Activated effector memory CD4-positive, alpha-beta T cell treated with anti-CD3 and anti-CD28 coated beads, Interleukin-2, amount 50 U/mL, for 16 hours (primary cell): ENCODE measurements around the gene EPHA3.
"Not testable (repeated sequence)": the region's sequence is repeated elsewhere in the genome, so short reads cannot be mapped to it uniquely, and the experiment has no call there.

Experiments
- DNase-seq: peaks from one replicate; pipeline ENCODE4 v3.0.0-alpha.2; 2020

The EPHA3 gene

GRCh38 chr3:89297199-89297598 is 189.8 kb downstream of the EPHA3 start:
- DNase-seq = no peak

GRCh38 chr3:89300526-89300925 is 193.1 kb downstream of the EPHA3 start:
- DNase-seq = no peak

GRCh38 chr3:89300981-89301380 is 193.6 kb downstream of the EPHA3 start:
- DNase-seq = no peak

DNA sequence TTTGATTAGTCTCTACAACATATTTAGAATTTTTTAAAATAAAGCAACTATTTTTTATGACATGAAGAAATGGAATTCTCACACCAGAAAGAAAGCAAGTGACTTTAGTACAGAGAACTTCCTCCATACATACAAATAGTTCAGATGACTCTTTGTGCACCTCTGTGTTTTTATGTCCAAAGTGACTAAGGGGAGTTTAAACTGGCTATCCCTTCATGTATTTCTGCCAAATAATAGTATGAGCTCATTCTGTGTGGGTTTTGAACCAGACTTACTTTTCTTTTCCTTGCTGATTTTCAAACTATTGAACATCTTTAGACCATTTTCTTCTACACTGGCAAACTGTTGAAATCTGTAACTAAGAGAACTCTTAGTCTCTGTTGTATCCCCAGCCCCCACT is 196.3 kb downstream of the EPHA3 start:
- DNase-seq = no peak

DNA sequence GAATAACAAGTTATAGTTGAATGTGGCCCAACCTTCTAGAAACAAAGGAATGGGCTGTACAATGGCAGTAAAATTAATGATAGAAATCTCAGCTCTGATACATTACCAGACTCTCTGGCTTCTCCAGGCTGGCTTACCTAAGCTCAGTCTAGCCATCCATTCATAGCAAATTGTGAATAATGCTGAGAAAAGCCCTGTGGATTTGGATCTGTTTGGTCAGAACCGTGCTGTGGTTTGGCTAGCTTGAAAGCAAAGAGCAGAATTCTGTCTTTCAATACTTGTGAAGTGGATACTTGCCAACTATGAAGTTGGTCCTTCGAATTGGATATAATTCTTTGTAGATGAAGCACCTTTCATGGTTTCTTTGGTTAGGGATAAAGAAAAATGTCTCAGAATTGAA is 199.1 kb downstream of the EPHA3 start:
- DNase-seq = no peak

- no peak for DNase-seq
These were observed 204.2 kb downstream of the EPHA3 start for GRCh38 chr3:89311581-89311980.

DNA sequence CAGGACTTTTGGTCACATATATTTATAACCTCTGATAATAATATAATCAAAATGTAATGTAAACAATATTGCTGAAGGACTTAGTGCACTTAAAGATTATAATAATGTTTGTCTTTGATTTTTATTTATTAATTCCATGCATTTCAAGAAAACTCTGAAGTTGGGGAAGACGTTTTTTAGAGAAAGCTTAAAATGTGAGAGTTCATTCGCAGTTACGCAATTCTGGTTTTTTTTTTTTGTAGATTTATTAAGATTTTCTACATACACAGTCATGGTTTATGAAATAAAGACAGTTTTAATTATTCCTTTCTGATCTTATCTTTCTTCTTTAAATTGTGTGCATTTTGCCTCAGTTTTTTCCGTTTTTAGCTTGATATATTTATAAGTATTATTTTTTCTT is 204.7 kb downstream of the EPHA3 start:
- DNase-seq = no peak

- DNase-seq = no peak
These were observed 207.2 kb downstream of the EPHA3 start for GRCh38 chr3:89314454-89315098.

GRCh38 chr3:89315750-89316470 is 208.5 kb downstream of the EPHA3 start:
- no peak for DNase-seq

GRCh38 chr3:89320186-89320585 is 212.8 kb downstream of the EPHA3 start:
- no peak for DNase-seq

DNA sequence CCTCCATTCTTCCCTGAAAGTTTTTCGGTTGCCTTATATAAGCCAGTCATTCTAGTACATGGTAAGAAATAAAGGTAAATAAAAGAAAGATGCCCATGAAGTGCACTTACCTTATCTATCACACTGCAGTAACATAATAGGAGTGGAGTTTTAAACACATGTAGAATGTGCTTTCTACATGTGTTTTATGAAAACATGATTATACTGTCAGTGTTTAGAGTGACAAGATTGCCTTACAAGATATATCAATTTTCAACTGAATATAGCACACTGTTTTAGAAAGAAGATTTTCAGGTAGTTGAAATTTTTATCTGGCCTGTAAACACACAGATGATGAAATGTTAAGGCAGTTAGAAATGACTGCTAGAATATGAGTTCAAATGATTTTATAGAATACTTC is 219.6 kb downstream of the EPHA3 start:
- no peak for DNase-seq

DNA sequence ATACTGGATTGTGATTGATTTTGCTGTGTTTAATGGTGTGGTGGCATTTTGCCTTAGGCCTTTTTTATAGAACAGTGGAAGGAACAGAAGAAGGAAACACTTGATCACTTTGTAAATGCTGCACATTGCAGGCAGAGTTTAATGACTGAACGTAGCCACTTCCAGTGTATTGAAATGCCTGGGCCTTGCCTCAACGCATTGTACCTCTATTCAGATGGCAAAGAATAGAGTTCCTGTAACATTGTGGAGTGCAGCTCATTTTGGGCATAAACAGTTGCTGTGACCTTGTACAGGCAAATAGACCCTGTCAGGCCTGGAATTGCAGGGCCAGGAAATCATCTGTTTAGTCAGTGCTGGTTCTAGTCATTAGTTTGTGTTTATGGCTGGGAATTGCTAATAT is 225.0 kb downstream of the EPHA3 start:
- DNase-seq = no peak

GRCh38 chr3:89332793-89333192 is 225.4 kb downstream of the EPHA3 start:
- no peak for DNase-seq

GRCh38 chr3:89335693-89336092 is 228.3 kb downstream of the EPHA3 start:
- no peak for DNase-seq

DNA sequence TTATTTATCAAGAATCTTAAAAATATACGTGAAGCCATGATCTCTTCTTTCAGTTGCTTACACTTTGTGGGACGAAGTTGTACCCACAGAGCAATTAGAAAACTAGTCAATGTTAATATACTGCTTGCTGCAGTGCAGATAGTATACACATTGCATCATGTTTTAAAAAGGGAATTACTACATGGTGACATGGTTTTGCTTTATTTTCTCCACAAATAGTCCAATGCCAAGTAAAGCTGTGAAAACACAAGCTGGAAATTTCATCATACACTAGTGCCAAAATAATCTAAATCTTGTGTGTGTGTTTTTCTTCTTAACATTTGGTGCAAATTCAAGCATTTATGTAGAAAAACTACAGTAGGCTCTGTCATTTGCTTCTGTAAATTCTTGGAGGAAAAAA is 233.0 kb downstream of the EPHA3 start:
- no peak for DNase-seq

GRCh38 chr3:89344076-89344475 is 236.7 kb downstream of the EPHA3 start:
- DNase-seq = no peak

GRCh38 chr3:89350935-89351334 is 243.5 kb downstream of the EPHA3 start:
- not testable (repeated sequence) for DNase-seq

DNA sequence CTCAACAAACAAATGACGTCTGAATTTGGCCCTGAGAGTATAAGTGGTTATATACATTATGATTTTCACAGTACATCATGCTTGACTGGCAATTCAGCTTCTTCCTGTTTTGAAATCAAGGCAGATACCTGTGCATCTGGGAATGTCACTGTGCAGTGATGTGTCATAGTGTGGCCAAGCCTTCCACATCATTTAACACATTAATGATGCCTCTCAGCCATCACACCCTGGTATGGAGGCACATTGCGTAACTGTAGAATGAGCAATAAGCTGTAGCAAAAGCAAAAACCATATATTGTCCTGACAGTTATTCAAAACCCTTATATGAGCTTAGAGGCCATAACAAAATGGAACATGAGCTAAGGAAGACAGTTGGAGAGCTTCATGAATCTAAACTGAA is 246.0 kb downstream of the EPHA3 start:
- DNase-seq = no peak

DNA sequence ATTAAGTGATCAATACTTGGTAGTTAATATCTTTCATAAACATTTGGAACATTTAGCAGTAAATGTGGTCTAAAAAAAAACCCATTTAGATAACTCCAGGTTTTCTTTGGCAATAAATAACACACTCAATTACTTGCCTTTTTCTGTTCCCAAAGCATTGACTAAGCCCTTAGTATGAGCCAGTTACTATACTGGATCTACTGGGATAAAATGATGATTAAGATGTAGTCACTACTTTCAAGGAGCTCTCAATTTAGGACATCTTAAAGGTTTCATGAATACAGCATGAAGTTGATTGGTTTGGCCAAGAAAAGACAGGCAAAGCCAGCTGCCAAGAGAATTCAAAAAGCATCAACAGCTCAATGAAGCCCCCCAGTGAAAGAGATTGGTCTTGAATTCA is 250.9 kb downstream of the EPHA3 start:
- no peak for DNase-seq

GRCh38 chr3:89360156-89360555 is 252.7 kb downstream of the EPHA3 start:
- DNase-seq = no peak

DNA sequence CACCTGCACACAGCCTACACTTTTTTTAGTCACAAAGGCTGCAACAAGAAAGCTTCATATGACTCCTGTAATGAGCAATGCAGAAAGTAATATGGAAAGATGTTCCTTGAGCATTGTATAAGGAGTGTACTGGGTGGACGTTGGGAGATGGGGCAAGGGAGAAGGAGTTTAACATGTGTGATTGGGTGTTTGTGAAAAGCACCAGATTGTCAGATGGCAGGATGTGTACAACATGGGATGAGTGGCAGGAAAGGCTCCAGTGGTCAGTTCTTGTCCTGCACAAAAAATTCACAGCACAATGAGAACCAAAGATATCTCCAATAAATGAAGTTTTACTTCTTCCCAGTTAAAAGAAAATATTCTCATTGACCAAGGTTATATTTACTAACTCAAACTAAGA is 255.1 kb downstream of the EPHA3 start:
- DNase-seq = no peak

GRCh38 chr3:89363171-89363570 is 255.8 kb downstream of the EPHA3 start:
- no peak for DNase-seq

DNA sequence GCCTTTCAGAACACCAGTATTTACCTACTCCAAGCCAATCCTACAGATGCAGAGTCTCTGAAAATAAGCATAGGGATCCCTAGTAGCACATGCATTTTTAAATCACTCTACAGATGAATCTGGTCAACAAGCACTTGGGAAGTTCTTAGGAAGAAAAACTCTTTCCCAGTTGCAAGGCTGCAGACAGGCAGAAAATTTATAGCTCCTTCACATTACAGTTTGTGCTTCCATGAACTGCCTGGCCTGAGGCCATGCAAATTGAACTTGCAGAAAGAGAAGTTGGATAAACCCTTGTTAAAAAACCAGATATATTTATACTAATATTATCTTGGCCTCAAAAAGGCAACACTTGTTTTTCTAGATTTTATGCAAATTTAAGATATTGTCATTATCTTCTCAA is 256.9 kb downstream of the EPHA3 start:
- no peak for DNase-seq

DNA sequence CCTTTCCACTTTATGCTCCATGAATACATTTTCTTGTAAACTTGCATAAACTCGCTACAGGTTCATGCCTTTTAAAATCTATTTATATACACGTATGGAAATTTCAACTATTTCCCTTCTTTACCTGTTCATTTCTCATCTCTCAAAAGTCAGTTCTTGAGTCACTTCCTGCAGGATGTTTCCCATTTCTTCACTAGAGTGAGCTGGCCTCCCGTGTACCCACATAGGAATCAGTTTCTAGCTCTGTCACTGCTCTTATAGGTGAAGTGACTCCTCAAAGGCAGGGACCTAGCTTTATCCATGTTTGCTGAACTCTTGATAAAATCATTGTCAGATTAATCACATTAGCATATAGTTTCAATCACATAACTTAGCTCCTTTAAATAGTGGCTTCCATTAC is 259.7 kb downstream of the EPHA3 start:
- DNase-seq = no peak

DNA sequence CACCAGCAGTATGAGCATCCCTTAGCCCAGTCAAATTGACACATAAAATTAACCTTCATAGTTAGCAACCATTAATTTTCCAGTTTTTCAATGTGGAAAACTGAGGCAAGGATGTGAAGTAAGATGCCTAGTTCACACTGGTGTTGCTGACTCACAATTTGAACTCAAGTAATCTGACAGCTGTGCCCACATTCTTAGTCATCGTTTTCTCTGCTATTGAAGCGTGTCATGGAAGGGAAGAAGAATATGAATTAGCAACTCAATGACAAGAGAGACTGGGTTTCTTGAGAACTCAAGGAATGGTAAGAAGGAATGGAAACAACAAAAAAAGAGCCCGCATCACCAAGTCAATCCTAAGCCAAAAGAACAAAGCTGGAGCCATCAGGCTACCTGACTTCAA is 261.4 kb downstream of the EPHA3 start:
- DNase-seq = no peak
